Measurements from ENCODE around the gene UPP2.

UPP2 gene

DNA sequence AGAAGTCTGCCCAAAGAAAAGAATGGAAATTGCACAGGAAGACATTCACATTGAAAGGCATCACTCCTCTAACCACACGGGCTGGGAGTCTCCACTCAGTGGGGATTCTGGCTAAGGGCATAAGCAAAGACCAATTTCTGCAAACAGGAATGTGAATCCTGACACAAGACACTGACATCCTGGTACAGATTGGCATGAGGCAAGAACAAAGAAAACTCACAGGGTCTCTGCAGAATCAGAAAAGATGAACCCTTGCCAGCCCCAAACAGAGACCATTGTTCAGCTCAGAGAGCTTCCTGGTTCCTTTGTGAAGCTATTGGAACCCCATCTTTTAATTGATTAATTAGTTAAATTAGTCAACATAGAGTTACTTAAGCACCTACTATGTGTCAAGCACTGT is 82.3 kb downstream of the UPP2 start:
- Mint-ChIP-seq H3K27ac (no peak overlapping the region), H3K4me3 (no peak overlapping the region), H3K27me3 (no peaks in the 10 kb centered on the region), H3K4me1 (no peaks in the 10 kb centered on the region), H3K9me3 (no peaks in the 10 kb centered on the region), H3K36me3 (no peaks in the 10 kb centered on the region)
- no peak for DNase-seq (ENCODE audit: low spot score in 2 of 2)
- ATAC-seq (ENCODE audit: low read depth), result no peak

DNA sequence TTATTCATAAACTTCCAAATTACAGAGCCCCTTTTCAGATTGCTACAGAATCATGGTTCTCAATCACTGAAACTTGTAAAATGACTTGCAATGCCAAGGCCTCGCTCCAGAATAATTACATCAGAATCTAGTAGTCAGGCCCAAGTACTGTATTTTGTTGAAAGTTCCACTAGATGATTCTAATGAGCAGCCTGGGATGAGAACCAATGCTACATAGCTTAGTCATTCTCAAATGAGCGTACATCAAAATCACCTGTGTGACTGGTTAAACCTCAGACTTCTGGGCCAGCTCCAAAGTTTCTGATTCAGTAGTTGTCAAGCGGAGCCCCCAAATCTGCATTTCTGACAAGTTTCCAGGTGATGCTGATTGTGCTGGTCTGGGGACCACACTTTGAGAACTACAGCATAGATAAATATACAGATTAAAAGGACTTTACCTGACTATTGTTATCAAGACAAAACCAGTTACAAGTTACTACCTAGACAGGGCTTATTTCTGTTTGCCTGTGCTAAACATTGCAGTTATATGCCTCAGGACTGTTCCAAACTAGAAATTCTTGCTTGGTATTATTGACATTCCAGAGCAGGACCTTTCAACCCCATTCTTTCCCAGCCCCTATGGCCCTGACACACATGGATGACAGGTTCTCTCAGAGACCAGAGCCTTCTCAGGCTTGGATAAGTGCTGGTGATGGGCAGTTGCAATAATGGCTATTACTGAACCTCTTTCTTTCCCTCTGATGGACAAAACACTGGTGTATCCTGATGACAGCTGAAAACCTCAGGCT is 83.1 kb downstream of the UPP2 start:
- ATAC-seq (ENCODE audit: low read depth) (no peak), DNase-seq (ENCODE audit: low spot score in 2 of 2) (no peak)
- Mint-ChIP-seq H3K27ac (no peak overlapping the region), H3K27me3 (no peaks in the 10 kb centered on the region), H3K9me3 (no peaks in the 10 kb centered on the region), H3K4me3 (no peak overlapping the region), H3K36me3 (no peaks in the 10 kb centered on the region), H3K4me1 (peaks cover 4% of the 10 kb centered on the region)

All from memory B cell (primary cell).